ENCODE data around the gene SRRM2.

The SRRM2 gene

GRCh38 chr16:2738615-2739014 lies 13.8 kb upstream of the SRRM2 start:
- no peak overlapping the region for H3K18ac ChIP-seq (ENCODE audit: low read length)
- no peak for DNase-seq
- no peak overlapping the region for H3K23ac ChIP-seq (ENCODE audit: low read length)
- no peaks in the 10 kb centered on the region for H3K79me2 ChIP-seq (ENCODE audit: control insufficient read depth, insufficient read depth, low read length)
- H3K4me3 ChIP-seq (ENCODE audit: low read length), result no peak overlapping the region
- no peak overlapping the region for H3K9ac ChIP-seq (ENCODE audit: low read length)
- H3K36me3 ChIP-seq (ENCODE audit: control insufficient read depth, insufficient read depth, low read length), result no peaks in the 10 kb centered on the region
- no peak overlapping the region for H3K4ac ChIP-seq (ENCODE audit: low read depth, low read length)
- no peak overlapping the region for H4K5ac ChIP-seq (ENCODE audit: low read length)
- no peak overlapping the region for H4K8ac ChIP-seq (ENCODE audit: low read depth, low read length)
- H3K27me3 ChIP-seq (ENCODE audit: insufficient read depth, low read length, poor library complexity), result no peaks in the 10 kb centered on the region
- H2BK15ac ChIP-seq (replicated peaks; ENCODE audit: low read depth), result no peak overlapping the region
- H2AK5ac ChIP-seq (ENCODE audit: low read length), result no peak overlapping the region
- WGBS (ENCODE audit: extremely low coverage, insufficient coverage, low lambda C conversion rate), result no CpG with 5 or more reads among the region's 5 CpGs
- H3K4me2 ChIP-seq (ENCODE audit: low read length), result no peak overlapping the region
- H2BK120ac ChIP-seq (ENCODE audit: low read depth, low read length), result no peak overlapping the region
- H3K56ac ChIP-seq (ENCODE audit: low read length), result no peak overlapping the region
- no peak overlapping the region for H3K27ac ChIP-seq (ENCODE audit: low read depth, low read length)
- no peaks in the 10 kb centered on the region for H3K79me1 ChIP-seq (ENCODE audit: low read length)
- no peaks in the 10 kb centered on the region for H3K4me1 ChIP-seq (ENCODE audit: control insufficient read depth, low read depth, low read length)
- H2BK5ac ChIP-seq (ENCODE audit: low read length), result no peak overlapping the region

- Histone ChIP-seq H3K4me1 (ENCODE audit: control insufficient read depth, low read depth, low read length) (no peaks in the 10 kb centered on the region), H3K9ac (ENCODE audit: low read length) (no peak overlapping the region), H3K4me3 (ENCODE audit: low read length) (no peak overlapping the region), H2BK5ac (ENCODE audit: low read length) (no peak overlapping the region), H3K4me2 (ENCODE audit: low read length) (no peak overlapping the region), H2BK120ac (ENCODE audit: low read depth, low read length) (no peak overlapping the region), H3K23ac (ENCODE audit: low read length) (no peak overlapping the region), H3K36me3 (ENCODE audit: control insufficient read depth, insufficient read depth, low read length) (no peaks in the 10 kb centered on the region), H3K79me1 (ENCODE audit: low read length) (no peaks in the 10 kb centered on the region), H2BK15ac (replicated peaks; ENCODE audit: low read depth) (no peak overlapping the region), H3K56ac (ENCODE audit: low read length) (no peak overlapping the region), H3K4ac (ENCODE audit: low read depth, low read length) (no peak overlapping the region), H3K27me3 (ENCODE audit: insufficient read depth, low read length, poor library complexity) (no peaks in the 10 kb centered on the region), H4K8ac (ENCODE audit: low read depth, low read length) (no peak overlapping the region), H4K5ac (ENCODE audit: low read length) (no peak overlapping the region), H3K18ac (ENCODE audit: low read length) (no peak overlapping the region), H3K79me2 (ENCODE audit: control insufficient read depth, insufficient read depth, low read length) (no peaks in the 10 kb centered on the region), H2AK5ac (ENCODE audit: low read length) (no peak overlapping the region), H3K27ac (ENCODE audit: low read depth, low read length) (no peak overlapping the region)
- WGBS (ENCODE audit: extremely low coverage, insufficient coverage, low lambda C conversion rate), result no CpG with 5 or more reads among the region's 8 CpGs
- DNase-seq, result no peak
Measured at GRCh38 chr16:2739625-2740430, 12.6 kb upstream of the SRRM2 start.

GRCh38 chr16:2740476-2740875 lies 12.0 kb upstream of the SRRM2 start:
- Histone ChIP-seq H3K23ac (ENCODE audit: low read length) (no peak overlapping the region), H3K4me1 (ENCODE audit: control insufficient read depth, low read depth, low read length) (no peaks in the 10 kb centered on the region), H4K5ac (ENCODE audit: low read length) (no peak overlapping the region), H3K9ac (ENCODE audit: low read length) (no peak overlapping the region), H3K56ac (ENCODE audit: low read length) (no peak overlapping the region), H2AK5ac (ENCODE audit: low read length) (no peak overlapping the region), H2BK120ac (ENCODE audit: low read depth, low read length) (no peak overlapping the region), H3K18ac (ENCODE audit: low read length) (no peak overlapping the region), H3K79me2 (ENCODE audit: control insufficient read depth, insufficient read depth, low read length) (no peaks in the 10 kb centered on the region), H3K4me2 (ENCODE audit: low read length) (no peak overlapping the region), H2BK15ac (replicated peaks; ENCODE audit: low read depth) (no peak overlapping the region), H3K79me1 (ENCODE audit: low read length) (no peaks in the 10 kb centered on the region), H3K4ac (ENCODE audit: low read depth, low read length) (no peak overlapping the region), H2BK5ac (ENCODE audit: low read length) (no peak overlapping the region), H3K27me3 (ENCODE audit: insufficient read depth, low read length, poor library complexity) (no peaks in the 10 kb centered on the region), H4K8ac (ENCODE audit: low read depth, low read length) (no peak overlapping the region), H3K4me3 (ENCODE audit: low read length) (no peak overlapping the region), H3K36me3 (ENCODE audit: control insufficient read depth, insufficient read depth, low read length) (no peaks in the 10 kb centered on the region), H3K27ac (ENCODE audit: low read depth, low read length) (no peak overlapping the region)
- DNase-seq, result no peak
- no CpG with 5 or more reads among the region's 6 CpGs for WGBS (ENCODE audit: extremely low coverage, insufficient coverage, low lambda C conversion rate)

GRCh38 chr16:2741168-2741567 lies 11.3 kb upstream of the SRRM2 start:
- Histone ChIP-seq H3K4me2 (ENCODE audit: low read length) (no peak overlapping the region), H4K5ac (ENCODE audit: low read length) (no peak overlapping the region), H3K9ac (ENCODE audit: low read length) (no peak overlapping the region), H3K56ac (ENCODE audit: low read length) (no peak overlapping the region), H3K79me1 (ENCODE audit: low read length) (no peaks in the 10 kb centered on the region), H3K27me3 (ENCODE audit: insufficient read depth, low read length, poor library complexity) (no peaks in the 10 kb centered on the region), H3K36me3 (ENCODE audit: control insufficient read depth, insufficient read depth, low read length) (no peaks in the 10 kb centered on the region), H3K4me1 (ENCODE audit: control insufficient read depth, low read depth, low read length) (no peaks in the 10 kb centered on the region), H2BK15ac (replicated peaks; ENCODE audit: low read depth) (no peak overlapping the region), H4K8ac (ENCODE audit: low read depth, low read length) (no peak overlapping the region), H2AK5ac (ENCODE audit: low read length) (no peak overlapping the region), H3K4me3 (ENCODE audit: low read length) (no peak overlapping the region), H3K4ac (ENCODE audit: low read depth, low read length) (no peak overlapping the region), H2BK120ac (ENCODE audit: low read depth, low read length) (no peak overlapping the region), H3K23ac (ENCODE audit: low read length) (no peak overlapping the region), H3K27ac (ENCODE audit: low read depth, low read length) (no peak overlapping the region), H3K18ac (ENCODE audit: low read length) (no peak overlapping the region), H2BK5ac (ENCODE audit: low read length) (no peak overlapping the region), H3K79me2 (ENCODE audit: control insufficient read depth, insufficient read depth, low read length) (no peaks in the 10 kb centered on the region)
- DNase-seq, result no peak
- no CpG with 5 or more reads among the region's 4 CpGs for WGBS (ENCODE audit: extremely low coverage, insufficient coverage, low lambda C conversion rate)

- H3K4me2 ChIP-seq (ENCODE audit: low read length), result no peak overlapping the region
- H2BK15ac ChIP-seq (replicated peaks; ENCODE audit: low read depth), result no peak overlapping the region
- no CpG with 5 or more reads among the region's 12 CpGs for WGBS (ENCODE audit: extremely low coverage, insufficient coverage, low lambda C conversion rate)
- H3K9ac ChIP-seq (ENCODE audit: low read length), result no peak overlapping the region
- H3K36me3 ChIP-seq (ENCODE audit: control insufficient read depth, insufficient read depth, low read length), result no peaks in the 10 kb centered on the region
- H3K27me3 ChIP-seq (ENCODE audit: insufficient read depth, low read length, poor library complexity), result no peaks in the 10 kb centered on the region
- H3K27ac ChIP-seq (ENCODE audit: low read depth, low read length), result no peak overlapping the region
- H2AK5ac ChIP-seq (ENCODE audit: low read length), result no peak overlapping the region
- no peak overlapping the region for H3K4ac ChIP-seq (ENCODE audit: low read depth, low read length)
- no peak overlapping the region for H4K5ac ChIP-seq (ENCODE audit: low read length)
- H4K8ac ChIP-seq (ENCODE audit: low read depth, low read length), result no peak overlapping the region
- H3K79me2 ChIP-seq (ENCODE audit: control insufficient read depth, insufficient read depth, low read length), result no peaks in the 10 kb centered on the region
- no peak overlapping the region for H2BK120ac ChIP-seq (ENCODE audit: low read depth, low read length)
- H3K4me3 ChIP-seq (ENCODE audit: low read length), result no peak overlapping the region
- H3K23ac ChIP-seq (ENCODE audit: low read length), result no peak overlapping the region
- no peak overlapping the region for H3K56ac ChIP-seq (ENCODE audit: low read length)
- H3K18ac ChIP-seq (ENCODE audit: low read length), result no peak overlapping the region
- no peaks in the 10 kb centered on the region for H3K4me1 ChIP-seq (ENCODE audit: control insufficient read depth, low read depth, low read length)
- DNase-seq, result no peak
- no peaks in the 10 kb centered on the region for H3K79me1 ChIP-seq (ENCODE audit: low read length)
- H2BK5ac ChIP-seq (ENCODE audit: low read length), result no peak overlapping the region
Measured at GRCh38 chr16:2742323-2743006, 10.0 kb upstream of the SRRM2 start.
